ENCODE measurements around the gene FAM174B.

DNA sequence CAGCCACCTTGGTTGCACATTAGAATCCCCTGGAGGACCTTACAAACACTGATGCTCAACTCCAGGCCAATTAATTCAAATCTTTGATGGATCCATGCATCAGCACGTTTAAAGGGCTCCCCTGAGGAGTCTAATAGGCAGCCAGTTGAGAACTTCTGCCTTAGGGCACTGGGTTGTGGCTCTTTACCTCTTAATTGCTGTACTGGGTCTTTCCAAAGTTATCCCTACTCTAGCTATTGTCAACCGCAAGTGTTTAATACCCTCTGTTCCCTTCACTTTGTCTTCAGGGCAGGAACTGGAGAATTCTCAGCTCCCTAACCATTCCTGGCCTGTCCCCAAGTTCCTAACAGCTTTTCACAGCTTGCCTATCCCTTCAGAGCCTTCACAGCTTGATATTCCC, 15.0 kb upstream of the FAM174B start:
- TF ChIP-seq, protein P1, sequence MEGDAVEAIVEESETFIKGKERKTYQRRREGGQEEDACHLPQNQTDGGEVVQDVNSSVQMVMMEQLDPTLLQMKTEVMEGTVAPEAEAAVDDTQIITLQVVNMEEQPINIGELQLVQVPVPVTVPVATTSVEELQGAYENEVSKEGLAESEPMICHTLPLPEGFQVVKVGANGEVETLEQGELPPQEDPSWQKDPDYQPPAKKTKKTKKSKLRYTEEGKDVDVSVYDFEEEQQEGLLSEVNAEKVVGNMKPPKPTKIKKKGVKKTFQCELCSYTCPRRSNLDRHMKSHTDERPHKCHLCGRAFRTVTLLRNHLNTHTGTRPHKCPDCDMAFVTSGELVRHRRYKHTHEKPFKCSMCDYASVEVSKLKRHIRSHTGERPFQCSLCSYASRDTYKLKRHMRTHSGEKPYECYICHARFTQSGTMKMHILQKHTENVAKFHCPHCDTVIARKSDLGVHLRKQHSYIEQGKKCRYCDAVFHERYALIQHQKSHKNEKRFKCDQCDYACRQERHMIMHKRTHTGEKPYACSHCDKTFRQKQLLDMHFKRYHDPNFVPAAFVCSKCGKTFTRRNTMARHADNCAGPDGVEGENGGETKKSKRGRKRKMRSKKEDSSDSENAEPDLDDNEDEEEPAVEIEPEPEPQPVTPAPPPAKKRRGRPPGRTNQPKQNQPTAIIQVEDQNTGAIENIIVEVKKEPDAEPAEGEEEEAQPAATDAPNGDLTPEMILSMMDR (IDR thresholded peaks at IDR 0.05; ENCODE audit: low read depth, low read length, missing input control), result no peak
- no peak for TF ChIP-seq RAD21 (IDR thresholded peaks at IDR 0.05)
- no peak for TF ChIP-seq TAF1 (conservative IDR thresholded peaks at IDR 0.05)
- TF ChIP-seq, protein P2, sequence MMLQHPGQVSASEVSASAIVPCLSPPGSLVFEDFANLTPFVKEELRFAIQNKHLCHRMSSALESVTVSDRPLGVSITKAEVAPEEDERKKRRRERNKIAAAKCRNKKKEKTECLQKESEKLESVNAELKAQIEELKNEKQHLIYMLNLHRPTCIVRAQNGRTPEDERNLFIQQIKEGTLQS (IDR thresholded peaks at IDR 0.05), result no peak
- TF ChIP-seq, protein P3, sequence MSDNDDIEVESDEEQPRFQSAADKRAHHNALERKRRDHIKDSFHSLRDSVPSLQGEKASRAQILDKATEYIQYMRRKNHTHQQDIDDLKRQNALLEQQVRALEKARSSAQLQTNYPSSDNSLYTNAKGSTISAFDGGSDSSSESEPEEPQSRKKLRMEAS (IDR thresholded peaks at IDR 0.05), result no peak
- TF ChIP-seq, protein P4, sequence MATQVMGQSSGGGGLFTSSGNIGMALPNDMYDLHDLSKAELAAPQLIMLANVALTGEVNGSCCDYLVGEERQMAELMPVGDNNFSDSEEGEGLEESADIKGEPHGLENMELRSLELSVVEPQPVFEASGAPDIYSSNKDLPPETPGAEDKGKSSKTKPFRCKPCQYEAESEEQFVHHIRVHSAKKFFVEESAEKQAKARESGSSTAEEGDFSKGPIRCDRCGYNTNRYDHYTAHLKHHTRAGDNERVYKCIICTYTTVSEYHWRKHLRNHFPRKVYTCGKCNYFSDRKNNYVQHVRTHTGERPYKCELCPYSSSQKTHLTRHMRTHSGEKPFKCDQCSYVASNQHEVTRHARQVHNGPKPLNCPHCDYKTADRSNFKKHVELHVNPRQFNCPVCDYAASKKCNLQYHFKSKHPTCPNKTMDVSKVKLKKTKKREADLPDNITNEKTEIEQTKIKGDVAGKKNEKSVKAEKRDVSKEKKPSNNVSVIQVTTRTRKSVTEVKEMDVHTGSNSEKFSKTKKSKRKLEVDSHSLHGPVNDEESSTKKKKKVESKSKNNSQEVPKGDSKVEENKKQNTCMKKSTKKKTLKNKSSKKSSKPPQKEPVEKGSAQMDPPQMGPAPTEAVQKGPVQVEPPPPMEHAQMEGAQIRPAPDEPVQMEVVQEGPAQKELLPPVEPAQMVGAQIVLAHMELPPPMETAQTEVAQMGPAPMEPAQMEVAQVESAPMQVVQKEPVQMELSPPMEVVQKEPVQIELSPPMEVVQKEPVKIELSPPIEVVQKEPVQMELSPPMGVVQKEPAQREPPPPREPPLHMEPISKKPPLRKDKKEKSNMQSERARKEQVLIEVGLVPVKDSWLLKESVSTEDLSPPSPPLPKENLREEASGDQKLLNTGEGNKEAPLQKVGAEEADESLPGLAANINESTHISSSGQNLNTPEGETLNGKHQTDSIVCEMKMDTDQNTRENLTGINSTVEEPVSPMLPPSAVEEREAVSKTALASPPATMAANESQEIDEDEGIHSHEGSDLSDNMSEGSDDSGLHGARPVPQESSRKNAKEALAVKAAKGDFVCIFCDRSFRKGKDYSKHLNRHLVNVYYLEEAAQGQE (IDR thresholded peaks at IDR 0.05), result no peak
- no peak for TF ChIP-seq GABPA (IDR thresholded peaks at IDR 0.05 in 1 of 2, conservative IDR thresholded peaks at IDR 0.05 in 1 of 2)
- TF ChIP-seq YY1 (IDR thresholded peaks at IDR 0.05), result no peak
- no peak for TF ChIP-seq ZBTB33 (IDR thresholded peaks at IDR 0.05)

Data from liver (tissue), 3 donors.